Measurements from ENCODE around the gene SEC11A.

The SEC11A gene

GRCh38 chr15:84621358-84621979, 94.5 kb downstream of the SEC11A start:
- Histone ChIP-seq H3K27me3 (no peaks in the 10 kb centered on the region), H3K4me1 (ENCODE audit: control insufficient read depth in 1 of 2, insufficient read depth in 1 of 2, low read depth in 1 of 2, low read length in 1 of 2) (peaks cover 15 to 16% of the 10 kb centered on the region in 2 experiments), H3K4me3 (ENCODE audit: low read depth in 1 of 2, low read length in 1 of 2) (no peak overlapping the region), H3K9me3 (peaks cover 10% of the 10 kb centered on the region), H3K36me3 (no peaks in the 10 kb centered on the region), H3K27ac (no peak overlapping the region)
- TF ChIP-seq CTCF (IDR thresholded peaks at IDR 0.05) = no peak

DNA sequence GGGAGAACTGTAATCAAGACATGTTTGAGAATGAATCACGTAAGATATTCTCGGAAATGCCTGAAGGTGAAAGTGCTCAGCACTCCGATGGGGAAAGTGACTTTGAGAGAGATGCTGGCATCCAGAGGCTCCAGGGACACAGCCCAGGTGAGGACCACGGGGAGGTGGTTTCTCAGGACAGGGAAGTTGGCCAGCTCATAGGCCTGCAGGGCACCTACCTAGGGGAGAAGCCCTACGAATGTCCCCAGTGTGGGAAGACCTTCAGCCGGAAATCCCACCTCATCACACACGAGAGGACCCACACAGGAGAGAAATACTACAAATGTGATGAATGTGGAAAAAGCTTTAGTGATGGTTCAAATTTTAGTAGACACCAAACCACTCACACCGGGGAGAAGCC, 95.3 kb downstream of the SEC11A start:
- no peak overlapping the region for H3K4me3 ChIP-seq (ENCODE audit: low read depth in 1 of 2, low read length in 1 of 2)
- H3K9me3 ChIP-seq = peaks cover 10% of the 10 kb centered on the region
- no peaks in the 10 kb centered on the region for H3K36me3 ChIP-seq
- no peaks in the 10 kb centered on the region for H3K27me3 ChIP-seq
- H3K27ac ChIP-seq = no peak overlapping the region
- no peak for TF ChIP-seq CTCF (IDR thresholded peaks at IDR 0.05)
- peaks cover 20 to 21% of the 10 kb centered on the region in 2 experiments for H3K4me1 ChIP-seq (ENCODE audit: control insufficient read depth in 1 of 2, insufficient read depth in 1 of 2, low read depth in 1 of 2, low read length in 1 of 2)

Data from neutrophil (primary cell).